ENCODE measurements around the gene SPATS2L. TPM values are rescaled to one million over a fixed set of nuclear protein-coding genes. Genes with fewer than 3 reads are reported as not detected.

The SPATS2L gene
- total RNA-seq, 1 experiment from 2014 or later = 174 TPM

DNA sequence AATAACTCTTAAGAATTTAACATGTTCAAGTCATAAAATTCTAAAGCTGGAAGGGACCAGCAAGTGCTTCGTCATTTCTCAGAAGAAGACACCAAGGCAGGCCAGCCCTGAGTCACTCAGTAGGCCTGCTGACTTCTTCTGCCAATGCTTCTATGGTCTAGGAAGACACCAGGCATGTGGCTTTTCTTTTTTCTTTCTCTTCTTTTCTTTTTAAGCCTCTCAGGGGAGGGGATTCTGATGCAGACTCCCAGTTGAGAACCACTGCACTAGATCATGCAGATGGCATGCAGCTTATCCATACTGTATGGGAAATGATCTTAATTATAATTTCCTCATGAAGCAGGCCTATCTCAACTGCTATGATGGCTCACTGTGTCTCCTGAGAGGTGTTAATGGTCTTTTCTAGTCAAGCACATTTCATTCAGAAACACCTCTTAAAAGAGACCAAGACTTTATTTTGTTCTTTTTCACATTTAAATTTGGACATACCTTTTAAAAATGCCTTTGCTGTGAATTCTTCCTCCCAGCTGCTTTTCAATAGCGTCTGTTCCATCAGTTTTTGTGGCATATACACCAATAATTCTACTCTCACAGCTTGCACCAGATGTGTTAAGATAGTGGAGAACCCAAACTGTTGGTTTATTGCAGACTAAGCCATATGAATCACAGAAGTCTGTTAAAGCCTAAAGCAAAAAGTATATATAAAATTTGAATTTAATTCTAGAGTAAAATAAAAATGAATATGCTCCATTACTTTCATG, 192.1 kb downstream of the SPATS2L start:
- Histone ChIP-seq H3K9me3 (ENCODE audit: low read length) (no peaks in the 10 kb centered on the region), H4K20me1 (ENCODE audit: low read length) (no peaks in the 10 kb centered on the region), H2AFZ (ENCODE audit: low read length) (no peak overlapping the region), H3F3A (ENCODE audit: low read length, unreplicated experiment) (no peaks in the 10 kb centered on the region), H3K27me3 (ENCODE audit: low read length) (no peaks in the 10 kb centered on the region), H3K79me2 (ENCODE audit: low read length) (no peaks in the 10 kb centered on the region), H3K4me2 (ENCODE audit: low read length) (no peak overlapping the region), H3K4me1 (ENCODE audit: insufficient read depth, low read length) (no peaks in the 10 kb centered on the region), H3K36me3 (ENCODE audit: low read depth, low read length) (no peaks in the 10 kb centered on the region; the same call in 1 of the 2 replicates), H3K27ac (ENCODE audit: low read length) (no peak overlapping the region), H3K9me2 (replicated peaks; ENCODE audit: low read length) (no peaks in the 10 kb centered on the region), H3K4me3 (ENCODE audit: low read length) (no peak overlapping the region), H3K9ac (ENCODE audit: low read length) (no peak overlapping the region)
- no peak for ATAC-seq
- ChIA-PET POLR2A (ENCODE audit: unreplicated experiment) (no interaction called here), CTCF (no interaction called here)
- TF ChIP-seq CTCF (conservative IDR thresholded peaks at IDR 0.05; ENCODE audit: low read depth, low read length) = no peak
- no peak for TF ChIP-seq EZH2phosphoT487 (IDR thresholded peaks at IDR 0.05; ENCODE audit: borderline replicate concordance, low read length)
- TF ChIP-seq EZH2 (IDR thresholded peaks at IDR 0.05; ENCODE audit: low read length, unreplicated experiment) = no peak
- no peak for DNase-seq
- no TSS peak for BruUV-seq (replicated peaks)
- intact Hi-C loops (cut with micrococcal nuclease) = no loop called here

DNA sequence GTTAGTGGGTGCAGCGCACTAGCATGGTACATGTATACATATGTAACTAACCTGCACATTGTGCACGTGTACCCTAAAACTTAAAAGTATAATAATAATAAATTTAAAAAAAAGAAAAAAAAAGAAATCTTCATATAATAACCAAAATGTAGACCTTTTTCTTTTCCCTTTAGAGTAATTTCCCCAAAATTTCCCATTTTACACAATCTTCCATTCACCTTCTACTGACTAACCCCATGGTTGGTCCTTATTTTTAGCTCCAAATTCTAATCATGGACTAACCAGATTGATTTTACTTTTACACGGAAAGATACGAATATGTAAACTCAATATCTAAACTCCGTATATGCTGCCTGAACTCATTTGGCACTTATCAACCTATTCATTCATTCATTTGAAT, 195.7 kb downstream of the SPATS2L start:
- no peak overlapping the region for H3K4me2 ChIP-seq (ENCODE audit: low read length)
- H2AFZ ChIP-seq (ENCODE audit: low read length) = no peak overlapping the region
- BruUV-seq (replicated peaks) = no TSS peak
- DNase-seq (no peak), ATAC-seq (no peak)
- TF ChIP-seq EZH2 (IDR thresholded peaks at IDR 0.05; ENCODE audit: low read length, unreplicated experiment) (no peak), EZH2phosphoT487 (IDR thresholded peaks at IDR 0.05; ENCODE audit: borderline replicate concordance, low read length) (no peak), CTCF (conservative IDR thresholded peaks at IDR 0.05; ENCODE audit: low read depth, low read length) (no peak)
- no peaks in the 10 kb centered on the region for H4K20me1 ChIP-seq (ENCODE audit: low read length)
- H3K36me3 ChIP-seq (ENCODE audit: low read depth, low read length) = no peaks in the 10 kb centered on the region; the same call in 1 of the 2 replicates
- H3K27ac ChIP-seq (ENCODE audit: low read length) = no peak overlapping the region
- no peak overlapping the region for H3K4me3 ChIP-seq (ENCODE audit: low read length)
- ChIA-PET POLR2A (ENCODE audit: unreplicated experiment) (no interaction called here), CTCF (no interaction called here)
- H3K9me3 ChIP-seq (ENCODE audit: low read length) = no peaks in the 10 kb centered on the region
- no peaks in the 10 kb centered on the region for H3K79me2 ChIP-seq (ENCODE audit: low read length)
- no peaks in the 10 kb centered on the region for H3K27me3 ChIP-seq (ENCODE audit: low read length)
- no peaks in the 10 kb centered on the region for H3K9me2 ChIP-seq (replicated peaks; ENCODE audit: low read length)
- H3F3A ChIP-seq (ENCODE audit: low read length, unreplicated experiment) = no peaks in the 10 kb centered on the region
- intact Hi-C loops (cut with micrococcal nuclease) = no loop called here
- H3K4me1 ChIP-seq (ENCODE audit: insufficient read depth, low read length) = peaks cover 1% of the 10 kb centered on the region; the same call in 1 of the 2 replicates
- no peak overlapping the region for H3K9ac ChIP-seq (ENCODE audit: low read length)

- Histone ChIP-seq H3K9me3 (ENCODE audit: low read length) (no peaks in the 10 kb centered on the region), H3K4me2 (ENCODE audit: low read length) (no peak overlapping the region), H2AFZ (ENCODE audit: low read length) (no peak overlapping the region), H3K9ac (ENCODE audit: low read length) (no peak overlapping the region), H3K4me3 (ENCODE audit: low read length) (no peak overlapping the region), H3F3A (ENCODE audit: low read length, unreplicated experiment) (no peaks in the 10 kb centered on the region), H3K27ac (ENCODE audit: low read length) (no peak overlapping the region), H4K20me1 (ENCODE audit: low read length) (no peaks in the 10 kb centered on the region), H3K36me3 (ENCODE audit: low read depth, low read length) (no peaks in the 10 kb centered on the region; the same call in 1 of the 2 replicates), H3K4me1 (ENCODE audit: insufficient read depth, low read length) (peaks cover 24% of the 10 kb centered on the region), H3K9me2 (replicated peaks; ENCODE audit: low read length) (no peaks in the 10 kb centered on the region), H3K79me2 (ENCODE audit: low read length) (peaks cover 15% of the 10 kb centered on the region), H3K27me3 (ENCODE audit: low read length) (no peaks in the 10 kb centered on the region)
- DNase-seq (no peak), ATAC-seq (no peak)
- intact Hi-C loops (cut with micrococcal nuclease) = no loop called here
- BruUV-seq (replicated peaks) = TSS peak; percentile 3
- TF ChIP-seq EZH2phosphoT487 (IDR thresholded peaks at IDR 0.05; ENCODE audit: borderline replicate concordance, low read length) (no peak), EZH2 (IDR thresholded peaks at IDR 0.05; ENCODE audit: low read length, unreplicated experiment) (no peak), CTCF (conservative IDR thresholded peaks at IDR 0.05; ENCODE audit: low read depth, low read length) (no peak)
- CTCF ChIA-PET = no interaction called here
- POLR2A ChIA-PET (ENCODE audit: unreplicated experiment) = no interaction called here
These were observed 200.2 kb downstream of the SPATS2L start for GRCh38 chr2:200506679-200507078.
